ENCODE results near the gene GPR162.

The GPR162 gene

GRCh38 chr12:6787309-6787708 lies 34.3 kb upstream of the GPR162 start:
- DNase-seq (ENCODE audit: low read depth): no peak
- no peak for TF ChIP-seq CTCF (IDR thresholded peaks at IDR 0.05; ENCODE audit: control insufficient read depth, insufficient read depth, low read depth, low read length, missing control alignments)
- H3K4me3 ChIP-seq (ENCODE audit: control insufficient read depth, low read depth, low read length): no peak overlapping the region

- no peak for DNase-seq (ENCODE audit: low read depth)
- no peak within 1 kb of the TSS for H3K4me3 ChIP-seq (ENCODE audit: control insufficient read depth, low read depth, low read length)
- TF ChIP-seq CTCF (IDR thresholded peaks at IDR 0.05; ENCODE audit: control insufficient read depth, insufficient read depth, low read depth, low read length, missing control alignments): no peak
Observed at GRCh38 chr12:6788972-6789924, 32.4 kb upstream of the GPR162 start, which contains the start of gene CD4. CD4 (plus strand) TSS chr12:6789528; CDS start chr12:6800139, 10,611 bp downstream.

GRCh38 chr12:6790496-6791150 lies 31.0 kb upstream of the GPR162 start:
- TF ChIP-seq CTCF (IDR thresholded peaks at IDR 0.05; ENCODE audit: control insufficient read depth, insufficient read depth, low read depth, low read length, missing control alignments): no peak
- DNase-seq (ENCODE audit: low read depth): no peak
- no peak overlapping the region for H3K4me3 ChIP-seq (ENCODE audit: control insufficient read depth, low read depth, low read length)

GRCh38 chr12:6791931-6792520 lies 29.6 kb upstream of the GPR162 start:
- no peak overlapping the region for H3K4me3 ChIP-seq (ENCODE audit: control insufficient read depth, low read depth, low read length)
- no peak for DNase-seq (ENCODE audit: low read depth)
- TF ChIP-seq CTCF (IDR thresholded peaks at IDR 0.05; ENCODE audit: control insufficient read depth, insufficient read depth, low read depth, low read length, missing control alignments): no peak

GRCh38 chr12:6792522-6793201 lies 29.0 kb upstream of the GPR162 start:
- TF ChIP-seq CTCF (IDR thresholded peaks at IDR 0.05; ENCODE audit: control insufficient read depth, insufficient read depth, low read depth, low read length, missing control alignments): no peak
- no peak for DNase-seq (ENCODE audit: low read depth)
- H3K4me3 ChIP-seq (ENCODE audit: control insufficient read depth, low read depth, low read length): no peak overlapping the region

- TF ChIP-seq CTCF (IDR thresholded peaks at IDR 0.05; ENCODE audit: control insufficient read depth, insufficient read depth, low read depth, low read length, missing control alignments): no peak
- no peak for DNase-seq (ENCODE audit: low read depth)
- no peak overlapping the region for H3K4me3 ChIP-seq (ENCODE audit: control insufficient read depth, low read depth, low read length)
Observed at GRCh38 chr12:6795088-6795487, 26.5 kb upstream of the GPR162 start.
